Nephron (organoid): ENCODE results near the gene BABAM2.

Experiments
- H3K27ac Mint-ChIP-seq, 3 experiments: 2 replicates each; pipeline ENCODE4 v1.8.0; 2020; ENCODE audit warnings: mixed read lengths in 3 of 3, mild to moderate bottlenecking in 2 of 3, moderate library complexity in 1 of 3
- H3K27me3 Mint-ChIP-seq: 2 replicates; pipeline ENCODE4 v1.8.0; 2021; ENCODE audit warnings: low read depth, mild to moderate bottlenecking, moderate library complexity, mixed read lengths
- H3K36me3 Mint-ChIP-seq: 2 replicates; pipeline ENCODE4 v1.8.0; 2020; ENCODE audit warnings: low read depth, mixed read lengths
- H3K4me1 Mint-ChIP-seq: 2 replicates; pipeline ENCODE4 v1.8.0; 2020; ENCODE audit warnings: mixed read lengths
- H3K4me3 Mint-ChIP-seq, 3 experiments: 2 replicates each; pipeline ENCODE4 v1.8.0; 2020; ENCODE audit warnings: mild to moderate bottlenecking in 3 of 3, mixed read lengths in 3 of 3, moderate library complexity in 2 of 3
- H3K9me3 Mint-ChIP-seq: 2 replicates; pipeline ENCODE4 v1.8.0; 2020; ENCODE audit warnings: mixed read lengths
- TF ChIP-seq, protein P1 (sequence below), 3 experiments: fragments of 200-600 bp; sonication (generic); IDR thresholded peaks; one replicate each; pipeline ENCODE4 v1.5.0; 2021; ENCODE audit warnings: antibody characterized with exemption in 3 of 3; ENCODE audit not compliant: unreplicated experiment in 3 of 3

Gene BABAM2

DNA sequence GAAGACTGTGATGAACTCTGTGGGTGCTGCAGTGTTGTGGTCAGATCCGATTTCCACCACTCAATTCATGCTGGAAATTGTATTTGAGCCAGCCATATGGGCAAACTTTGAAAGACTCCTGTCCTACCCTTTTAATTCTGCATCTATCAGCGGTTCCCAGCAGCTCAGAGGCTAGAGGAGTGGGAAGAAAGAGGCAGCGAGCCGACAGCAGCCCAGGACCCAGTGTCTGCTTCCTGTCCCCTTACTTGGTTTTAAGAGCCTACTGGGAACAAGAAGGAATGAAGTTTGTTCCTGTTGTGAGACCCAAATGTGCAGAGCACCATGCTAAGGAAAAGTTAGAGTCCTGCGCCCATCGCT lies 429.5 kb downstream of the BABAM2 start:
- Mint-ChIP-seq H3K4me1 (peaks cover 21% of the 10 kb centered on the region), H3K9me3 (no peaks in the 10 kb centered on the region), H3K27me3 (no peaks in the 10 kb centered on the region), H3K4me3 (no peak overlapping the region), H3K36me3 (peaks cover 4% of the 10 kb centered on the region), H3K27ac (no peak overlapping the region)
- TF ChIP-seq, protein P1, sequence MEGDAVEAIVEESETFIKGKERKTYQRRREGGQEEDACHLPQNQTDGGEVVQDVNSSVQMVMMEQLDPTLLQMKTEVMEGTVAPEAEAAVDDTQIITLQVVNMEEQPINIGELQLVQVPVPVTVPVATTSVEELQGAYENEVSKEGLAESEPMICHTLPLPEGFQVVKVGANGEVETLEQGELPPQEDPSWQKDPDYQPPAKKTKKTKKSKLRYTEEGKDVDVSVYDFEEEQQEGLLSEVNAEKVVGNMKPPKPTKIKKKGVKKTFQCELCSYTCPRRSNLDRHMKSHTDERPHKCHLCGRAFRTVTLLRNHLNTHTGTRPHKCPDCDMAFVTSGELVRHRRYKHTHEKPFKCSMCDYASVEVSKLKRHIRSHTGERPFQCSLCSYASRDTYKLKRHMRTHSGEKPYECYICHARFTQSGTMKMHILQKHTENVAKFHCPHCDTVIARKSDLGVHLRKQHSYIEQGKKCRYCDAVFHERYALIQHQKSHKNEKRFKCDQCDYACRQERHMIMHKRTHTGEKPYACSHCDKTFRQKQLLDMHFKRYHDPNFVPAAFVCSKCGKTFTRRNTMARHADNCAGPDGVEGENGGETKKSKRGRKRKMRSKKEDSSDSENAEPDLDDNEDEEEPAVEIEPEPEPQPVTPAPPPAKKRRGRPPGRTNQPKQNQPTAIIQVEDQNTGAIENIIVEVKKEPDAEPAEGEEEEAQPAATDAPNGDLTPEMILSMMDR (IDR thresholded peaks at IDR 0.05; ENCODE audit: unreplicated experiment in 3 of 3) = no peak

DNA sequence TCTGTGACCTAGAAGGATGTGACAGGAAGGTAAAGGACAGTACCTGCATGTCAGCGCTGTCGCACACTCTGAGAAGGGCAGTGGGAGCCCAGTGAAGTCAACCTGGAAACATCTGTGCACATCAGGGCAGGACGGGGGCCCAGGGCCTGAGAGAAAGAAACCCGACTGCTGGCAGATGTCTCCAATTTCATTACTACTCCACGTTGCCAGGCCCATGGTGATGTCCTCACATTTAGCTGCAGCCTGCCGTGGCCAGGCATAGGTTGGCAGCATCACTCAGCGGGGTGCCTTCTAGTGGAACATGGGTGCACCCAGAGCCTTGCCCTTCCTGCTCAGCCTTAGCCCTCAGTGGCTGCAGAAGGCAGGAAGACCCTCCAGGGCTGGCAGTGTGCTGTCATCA lies 429.8 kb downstream of the BABAM2 start:
- Mint-ChIP-seq H3K27ac (no peak overlapping the region), H3K4me1 (peaks cover 25% of the 10 kb centered on the region), H3K27me3 (peaks cover 4% of the 10 kb centered on the region), H3K36me3 (peaks cover 4% of the 10 kb centered on the region), H3K4me3 (no peak overlapping the region), H3K9me3 (no peaks in the 10 kb centered on the region)
- TF ChIP-seq, protein P1 (IDR thresholded peaks at IDR 0.05; ENCODE audit: unreplicated experiment in 3 of 3) = no peak

DNA sequence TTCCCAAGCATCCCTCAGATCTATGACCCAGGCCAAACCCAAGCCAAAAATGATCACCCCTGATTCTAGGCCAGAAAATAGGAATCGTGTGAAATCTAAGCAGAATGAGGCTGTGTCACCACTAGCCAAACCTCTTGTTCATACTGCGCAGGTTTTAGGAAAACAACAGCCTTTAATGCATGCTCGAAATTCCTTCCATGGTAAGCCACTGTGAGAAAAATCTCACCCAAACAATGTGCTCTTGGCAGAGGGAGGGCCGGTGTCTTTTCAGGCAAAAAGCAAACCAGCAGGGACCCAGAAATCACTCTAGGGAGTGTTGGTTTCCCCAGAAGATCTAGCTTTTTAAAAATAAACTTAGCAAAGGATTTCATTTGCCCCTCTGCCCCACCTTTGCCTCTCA lies 430.9 kb downstream of the BABAM2 start:
- peaks cover 4% of the 10 kb centered on the region for H3K36me3 Mint-ChIP-seq
- no peaks in the 10 kb centered on the region for H3K9me3 Mint-ChIP-seq
- peaks cover 28% of the 10 kb centered on the region for H3K4me1 Mint-ChIP-seq
- H3K27me3 Mint-ChIP-seq = peaks cover 4% of the 10 kb centered on the region
- H3K27ac Mint-ChIP-seq = no peak overlapping the region
- no peak overlapping the region for H3K4me3 Mint-ChIP-seq
- TF ChIP-seq, protein P1 (IDR thresholded peaks at IDR 0.05; ENCODE audit: unreplicated experiment in 3 of 3) = no peak

DNA sequence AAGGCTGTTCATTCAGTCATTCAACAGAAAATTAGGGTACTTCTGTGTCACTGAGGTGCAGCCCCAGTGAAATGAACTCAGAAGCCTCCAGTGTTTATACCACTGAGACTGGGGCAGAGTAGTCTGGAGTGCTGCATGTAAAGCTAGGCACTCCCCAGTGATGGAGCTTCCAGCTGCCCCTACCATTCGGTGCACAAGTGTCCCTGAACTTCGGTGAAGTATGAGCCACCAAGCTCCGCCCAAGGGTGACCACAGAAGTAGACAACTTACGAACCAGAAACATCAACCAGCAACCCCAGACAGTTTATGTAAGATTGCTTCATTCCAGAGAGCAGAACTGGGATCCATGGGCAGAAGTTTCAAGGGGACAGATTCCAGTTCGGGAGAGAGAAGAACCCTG lies 431.5 kb downstream of the BABAM2 start:
- H3K4me3 Mint-ChIP-seq = no peak overlapping the region
- H3K27ac Mint-ChIP-seq = peak overlapping the region in 2 of 3 experiments; percentile 1 to 6
- TF ChIP-seq, protein P1 (IDR thresholded peaks at IDR 0.05; ENCODE audit: unreplicated experiment in 3 of 3) = no peak
- peaks cover 34% of the 10 kb centered on the region for H3K4me1 Mint-ChIP-seq
- peaks cover 4% of the 10 kb centered on the region for H3K36me3 Mint-ChIP-seq
- peaks cover 4% of the 10 kb centered on the region for H3K27me3 Mint-ChIP-seq
- H3K9me3 Mint-ChIP-seq = no peaks in the 10 kb centered on the region

DNA sequence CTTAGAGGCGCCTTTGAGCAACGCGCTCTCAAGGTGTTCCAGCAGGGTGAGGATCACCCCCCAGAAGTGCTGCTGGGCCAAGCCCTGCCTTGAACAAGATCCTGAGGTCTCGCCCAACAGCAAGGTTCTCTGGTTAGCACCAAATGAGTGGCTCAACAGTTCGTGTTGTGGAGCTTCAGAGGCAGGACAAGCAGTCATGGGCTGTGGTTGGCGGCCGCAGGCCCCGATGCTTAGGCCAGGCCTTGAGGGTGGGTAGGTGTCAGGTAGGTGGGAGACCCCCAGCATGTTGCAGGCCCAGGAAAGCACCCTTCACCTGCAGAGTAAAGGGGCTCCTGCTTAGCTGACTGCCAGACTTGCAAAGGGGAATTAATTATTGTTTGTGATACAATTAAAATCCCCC lies 431.9 kb downstream of the BABAM2 start:
- H3K27me3 Mint-ChIP-seq = peaks cover 4% of the 10 kb centered on the region
- peaks cover 6% of the 10 kb centered on the region for H3K36me3 Mint-ChIP-seq
- H3K4me1 Mint-ChIP-seq = peaks cover 38% of the 10 kb centered on the region
- no peaks in the 10 kb centered on the region for H3K9me3 Mint-ChIP-seq
- H3K27ac Mint-ChIP-seq = peak overlapping the region in 2 of 3 experiments; percentile 1 to 6
- TF ChIP-seq, protein P1 (IDR thresholded peaks at IDR 0.05; ENCODE audit: unreplicated experiment in 3 of 3) = no peak
- H3K4me3 Mint-ChIP-seq = no peak overlapping the region

DNA sequence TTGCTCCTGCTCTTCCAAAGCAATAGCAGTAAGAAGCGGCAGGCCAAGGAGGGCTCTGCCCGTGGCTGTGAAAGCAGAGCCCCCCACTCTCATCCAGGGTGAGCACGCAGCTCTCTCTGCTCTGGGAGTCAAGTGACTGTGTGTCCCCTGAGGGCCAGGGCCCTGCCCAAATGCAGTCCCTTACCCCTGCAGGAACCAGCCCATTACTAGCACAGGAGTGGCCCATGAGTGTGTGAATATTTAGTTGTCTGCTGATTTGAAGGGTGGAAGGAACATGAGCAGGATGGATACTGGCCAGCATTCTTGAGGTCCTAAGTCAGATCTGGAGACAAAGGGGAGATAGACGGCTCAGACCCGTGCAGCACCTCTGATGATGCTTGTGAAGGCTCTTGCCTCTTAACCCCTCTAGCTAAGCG lies 432.5 kb downstream of the BABAM2 start:
- peaks cover 3% of the 10 kb centered on the region for H3K36me3 Mint-ChIP-seq
- H3K27me3 Mint-ChIP-seq = peaks cover 4% of the 10 kb centered on the region

More for the DNA sequence above, 432.5 kb downstream of the BABAM2 start:
- peak overlapping the region in 2 of 3 experiments; percentile 36 to 70 for H3K27ac Mint-ChIP-seq
- H3K4me3 Mint-ChIP-seq = no peak overlapping the region
- H3K4me1 Mint-ChIP-seq = peaks cover 43% of the 10 kb centered on the region
- TF ChIP-seq, protein P1 (IDR thresholded peaks at IDR 0.05; ENCODE audit: unreplicated experiment in 3 of 3) = no peak
- H3K9me3 Mint-ChIP-seq = no peaks in the 10 kb centered on the region
